GM12801 (cell line): Measurements from ENCODE around the gene SOX9.

ENCODE experiments used
- TF ChIP-seq, protein P1 (sequence below): IDR thresholded peaks from one replicate; pipeline ENCODE4 v1.5.1; 2011; ENCODE audit warnings: control low read depth; ENCODE audit not compliant: insufficient read length; ENCODE audit errors: extremely low read depth

The SOX9 gene

DNA sequence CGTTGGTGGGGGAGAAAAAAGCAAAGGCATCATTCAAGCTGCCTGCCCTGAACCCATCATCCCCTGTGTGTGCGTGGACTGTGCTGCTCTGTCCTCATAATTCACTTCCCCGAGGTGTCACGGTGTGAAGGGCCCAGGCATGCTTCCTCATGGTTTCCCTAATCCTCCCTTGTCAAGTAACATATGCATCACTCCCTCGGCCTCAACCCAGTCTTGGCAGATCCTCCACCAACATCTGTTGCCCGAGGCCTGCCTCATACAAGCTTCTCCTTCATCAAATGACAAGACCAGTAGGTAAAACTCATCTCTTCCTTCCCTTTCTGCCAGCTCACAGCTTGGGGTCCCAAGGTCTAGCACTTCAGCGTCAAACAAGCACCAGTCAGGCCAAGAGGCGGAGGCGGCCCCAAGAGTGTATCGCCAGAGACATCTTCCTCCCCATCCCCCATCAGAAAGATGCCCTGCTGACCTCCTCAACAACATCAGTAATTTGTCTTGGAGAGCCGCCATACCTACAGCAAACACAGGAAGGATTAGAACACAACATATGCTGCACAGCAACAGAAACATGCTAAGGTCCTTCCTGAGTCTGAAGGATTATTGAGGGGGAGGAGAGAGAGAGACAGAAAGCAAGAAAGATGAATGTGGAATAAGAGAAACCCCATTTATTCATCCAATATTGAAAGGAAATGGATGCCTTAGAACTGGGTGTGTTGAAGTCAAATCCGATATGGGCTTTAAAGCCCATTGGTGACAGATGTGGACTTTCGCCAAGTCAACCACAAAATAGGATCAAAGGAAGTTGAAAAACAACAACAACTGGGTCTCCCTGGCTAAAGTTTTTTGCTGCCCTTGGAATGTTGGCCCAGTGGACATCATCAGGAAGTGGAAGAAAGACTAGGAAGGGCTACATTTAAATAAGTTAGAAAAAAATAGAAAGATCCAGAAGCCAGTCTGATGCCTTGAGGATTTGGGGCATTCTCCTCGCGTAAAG, 38.4 kb downstream of the SOX9 start:
- TF ChIP-seq, protein P1, sequence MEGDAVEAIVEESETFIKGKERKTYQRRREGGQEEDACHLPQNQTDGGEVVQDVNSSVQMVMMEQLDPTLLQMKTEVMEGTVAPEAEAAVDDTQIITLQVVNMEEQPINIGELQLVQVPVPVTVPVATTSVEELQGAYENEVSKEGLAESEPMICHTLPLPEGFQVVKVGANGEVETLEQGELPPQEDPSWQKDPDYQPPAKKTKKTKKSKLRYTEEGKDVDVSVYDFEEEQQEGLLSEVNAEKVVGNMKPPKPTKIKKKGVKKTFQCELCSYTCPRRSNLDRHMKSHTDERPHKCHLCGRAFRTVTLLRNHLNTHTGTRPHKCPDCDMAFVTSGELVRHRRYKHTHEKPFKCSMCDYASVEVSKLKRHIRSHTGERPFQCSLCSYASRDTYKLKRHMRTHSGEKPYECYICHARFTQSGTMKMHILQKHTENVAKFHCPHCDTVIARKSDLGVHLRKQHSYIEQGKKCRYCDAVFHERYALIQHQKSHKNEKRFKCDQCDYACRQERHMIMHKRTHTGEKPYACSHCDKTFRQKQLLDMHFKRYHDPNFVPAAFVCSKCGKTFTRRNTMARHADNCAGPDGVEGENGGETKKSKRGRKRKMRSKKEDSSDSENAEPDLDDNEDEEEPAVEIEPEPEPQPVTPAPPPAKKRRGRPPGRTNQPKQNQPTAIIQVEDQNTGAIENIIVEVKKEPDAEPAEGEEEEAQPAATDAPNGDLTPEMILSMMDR = no peak

- TF ChIP-seq, protein P1 = no peak
Observed at GRCh38 chr17:72162569-72162968, 41.7 kb downstream of the SOX9 start.

- TF ChIP-seq, protein P1 = no peak
Observed at GRCh38 chr17:72163474-72163873, 42.7 kb downstream of the SOX9 start.

GRCh38 chr17:72164158-72164739, 43.4 kb downstream of the SOX9 start:
- TF ChIP-seq, protein P1 = no peak

- TF ChIP-seq, protein P1 = no peak
Observed at GRCh38 chr17:72165192-72165866, 44.5 kb downstream of the SOX9 start.

DNA sequence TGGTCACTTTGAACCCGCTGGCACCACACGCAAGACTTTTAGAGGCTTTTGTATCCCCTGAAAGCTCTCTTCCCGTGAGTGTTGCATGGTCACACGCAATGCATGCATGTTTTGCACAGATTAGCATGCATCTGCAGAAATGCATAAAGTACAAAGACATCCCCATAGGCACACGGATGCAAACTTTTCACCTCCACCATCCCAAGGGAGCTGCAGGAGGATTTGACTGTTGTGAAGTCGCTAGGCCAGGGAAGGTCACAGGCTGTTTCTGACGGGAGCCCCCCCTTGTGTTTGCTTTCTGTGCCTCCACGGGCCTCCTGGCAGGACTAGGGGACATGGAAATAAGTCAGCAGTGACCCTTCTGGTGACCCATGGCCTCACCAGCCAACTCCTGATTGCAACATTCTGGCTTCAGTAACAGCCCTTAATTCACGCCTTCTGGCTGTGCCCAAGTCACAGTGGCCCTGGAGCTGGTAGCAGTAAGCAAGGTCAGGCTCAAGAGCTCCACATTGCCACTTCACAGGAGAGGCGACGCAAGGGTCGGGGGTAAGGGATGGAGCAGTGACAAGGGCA, 45.1 kb downstream of the SOX9 start:
- TF ChIP-seq, protein P1 = no peak

- TF ChIP-seq, protein P1 = no peak
Observed at GRCh38 chr17:72167593-72167992, 46.8 kb downstream of the SOX9 start.
